Ishikawa (cell line): Measurements from ENCODE around the gene HELQ.

Experiments
- FOXM1 ChIP-seq: IDR thresholded peaks from 2 replicates; pipeline ENCODE4 v1.6.1; 2012; ENCODE audit warnings: low read depth, borderline replicate concordance
- TF ChIP-seq, protein P1 (sequence below): IDR thresholded peaks from 2 replicates; pipeline ENCODE4 v1.6.1; 2012

DNA sequence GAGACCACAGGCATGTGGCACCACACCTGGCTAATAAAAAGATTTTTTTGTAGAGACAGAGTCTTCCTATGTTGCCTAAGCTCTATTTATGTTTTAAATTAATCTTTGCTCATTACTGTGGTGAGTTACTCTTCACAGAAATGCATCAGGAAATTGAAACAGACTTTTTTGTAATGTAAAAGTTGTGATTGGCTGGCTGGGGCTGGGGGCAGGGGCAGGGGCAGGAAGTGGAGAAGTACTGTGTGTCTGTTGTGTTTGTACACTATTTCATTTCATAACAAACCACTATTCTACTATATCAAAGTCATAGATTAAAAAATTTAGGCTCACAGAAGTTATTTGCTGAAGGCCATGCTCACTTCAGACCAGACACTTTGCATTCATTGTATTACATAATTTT lies 48.4 kb upstream of the HELQ start:
- TF ChIP-seq FOXM1: no peak
- TF ChIP-seq, protein P1, sequence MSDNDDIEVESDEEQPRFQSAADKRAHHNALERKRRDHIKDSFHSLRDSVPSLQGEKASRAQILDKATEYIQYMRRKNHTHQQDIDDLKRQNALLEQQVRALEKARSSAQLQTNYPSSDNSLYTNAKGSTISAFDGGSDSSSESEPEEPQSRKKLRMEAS: no peak
